IMR-90 (cell line): ENCODE measurements around the gene DNASE1L1. TPM values are rescaled to one million over a fixed set of nuclear protein-coding genes. Genes with fewer than 3 reads are reported as not detected.

Experiments used
- ATAC-seq: fragments of 200-7000 bp; cut with Tn5 transposase; 2 replicates; pipeline ENCODE4 v1.9.1; 2020; ENCODE audit warnings: low read depth, mild to moderate bottlenecking, moderate library complexity
- BruUV-seq: library from RNA; stranded (reverse); fragments of 400-500 nt; replicated peaks from 2 replicates; lab custom pipeline; 2021; lab: Mats Ljungman, UMichigan
- CTCF ChIA-PET: fragments of 300-600 bp; formaldehyde crosslinking; extraction: SDS; loops from one replicate; lab custom pipeline; 2021; ENCODE audit warnings: antibody characterized with exemption; lab: Yijun Ruan, JAX
- POLR2A ChIA-PET: fragments of 300-600 bp; sonication (Branson Sonifier 250); formaldehyde crosslinking; loops from one replicate; lab custom pipeline; 2022; ENCODE audit warnings: antibody characterized with exemption; ENCODE audit not compliant: unreplicated experiment; lab: Charles Lee
- DNase-seq: peaks from one replicate; pipeline ENCODE4 v3.0.0; 2013
- H2AFZ ChIP-seq: replicated peaks from 2 replicates; pipeline ENCODE3; 2013; ENCODE audit warnings: low read length, mild to moderate bottlenecking; ENCODE audit not compliant: poor library complexity
- H2AK5ac ChIP-seq: 2 replicates; pipeline ENCODE4 v1.6.1; 2013; ENCODE audit warnings: low read depth, low read length, inconsistent platforms
- H2AK9ac ChIP-seq: replicated peaks from 2 replicates; pipeline ENCODE3; 2013; ENCODE audit warnings: mild to moderate bottlenecking, low read depth, low read length, moderate library complexity; ENCODE audit not compliant: poor library complexity
- H2BK120ac ChIP-seq: 2 replicates; pipeline ENCODE4 v1.6.1; 2013; ENCODE audit warnings: low read depth, low read length, inconsistent platforms
- H2BK15ac ChIP-seq: 3 replicates; pipeline ENCODE4 v1.6.1; 2013; ENCODE audit warnings: low read depth, low read length, inconsistent platforms
- H2BK20ac ChIP-seq: 2 replicates; pipeline ENCODE4 v1.6.1; 2013; ENCODE audit warnings: low read depth, mild to moderate bottlenecking, inconsistent platforms, low read length, moderate library complexity
- H2BK5ac ChIP-seq: 2 replicates; pipeline ENCODE4 v1.6.1; 2013; ENCODE audit warnings: mild to moderate bottlenecking, low read depth, low read length, inconsistent platforms; ENCODE audit not compliant: poor library complexity, severe bottlenecking
- H3K14ac ChIP-seq: replicated peaks from 2 replicates; pipeline ENCODE4 v1.6.1; 2013; ENCODE audit warnings: low read depth, low read length, inconsistent platforms
- H3K18ac ChIP-seq: 2 replicates; pipeline ENCODE4 v1.6.1; 2013; ENCODE audit warnings: low read depth, low read length, control low read depth
- H3K23ac ChIP-seq: 2 replicates; pipeline ENCODE4 v1.6.1; 2013; ENCODE audit warnings: low read depth, low read length, inconsistent platforms
- H3K27ac ChIP-seq: 2 replicates; pipeline ENCODE4 v1.5.1; 2013; ENCODE audit warnings: mild to moderate bottlenecking, control low read depth, low read length; ENCODE audit not compliant: insufficient read depth
- H3K27me3 ChIP-seq: 2 replicates; pipeline ENCODE4 v1.6.1; 2013; ENCODE audit warnings: low read length; ENCODE audit not compliant: control insufficient read depth, insufficient read depth
- H3K36me3 ChIP-seq: 2 replicates; pipeline ENCODE4 v1.6.1; 2013; ENCODE audit warnings: low read length, mixed read lengths; ENCODE audit not compliant: control insufficient read depth, insufficient read depth
- H3K4ac ChIP-seq: 2 replicates; pipeline ENCODE4 v1.6.1; 2013; ENCODE audit warnings: low read depth, low read length, inconsistent platforms
- H3K4me1 ChIP-seq: 2 replicates; pipeline ENCODE4 v1.6.1; 2013; ENCODE audit warnings: low read length, mixed read lengths; ENCODE audit not compliant: control insufficient read depth, insufficient read depth
- H3K4me2 ChIP-seq: 2 replicates; pipeline ENCODE4 v1.6.1; 2013; ENCODE audit warnings: low read depth, mild to moderate bottlenecking, control low read depth, low read length, moderate library complexity
- H3K4me3 ChIP-seq: 2 replicates; pipeline ENCODE4 v1.5.1; 2013; ENCODE audit warnings: low read depth, mild to moderate bottlenecking, control low read depth, low read length, moderate library complexity; ENCODE audit not compliant: insufficient read depth
- H3K56ac ChIP-seq: 2 replicates; pipeline ENCODE4 v1.6.1; 2013; ENCODE audit warnings: low read length, inconsistent platforms; ENCODE audit not compliant: insufficient read depth; ENCODE audit errors: extremely low read depth
- H3K79me1 ChIP-seq, 2 experiments: 2 replicates each; pipeline ENCODE4 v1.6.1; 2013; ENCODE audit warnings: low read length in 2 of 2, inconsistent platforms in 1 of 2, low read depth in 1 of 2
- H3K9ac ChIP-seq: 2 replicates; pipeline ENCODE4 v1.6.1; 2013; ENCODE audit warnings: low read depth, low read length, control low read depth
- H3K9me1 ChIP-seq: 2 replicates; pipeline ENCODE4 v1.6.1; 2013; ENCODE audit warnings: low read length, inconsistent platforms; ENCODE audit not compliant: insufficient read depth
- H3K9me3 ChIP-seq: 2 replicates; pipeline ENCODE4 v1.6.1; 2013; ENCODE audit warnings: low read length; ENCODE audit not compliant: control insufficient read depth, insufficient read depth
- H4K20me1 ChIP-seq: 2 replicates; pipeline ENCODE4 v1.6.1; 2013; ENCODE audit warnings: low read length, inconsistent platforms; ENCODE audit not compliant: insufficient read depth
- H4K5ac ChIP-seq: 2 replicates; pipeline ENCODE4 v1.6.1; 2013; ENCODE audit warnings: mild to moderate bottlenecking, low read depth, low read length, control low read depth
- H4K8ac ChIP-seq, 2 experiments: 2 replicates each; pipeline ENCODE4 v1.6.1; 2013; ENCODE audit warnings: low read depth in 2 of 2, low read length in 2 of 2, control low read depth in 1 of 2, inconsistent platforms in 1 of 2
- H4K91ac ChIP-seq: 2 replicates; pipeline ENCODE4 v1.6.1; 2013; ENCODE audit warnings: low read depth, low read length, inconsistent platforms; ENCODE audit not compliant: insufficient read depth
- BHLHE40 ChIP-seq: fragments of 150-350 bp; IDR thresholded peaks from 2 replicates; pipeline ENCODE4 v1.6.1; 2016; ENCODE audit warnings: mild to moderate bottlenecking, low read depth, low read length
- CEBPB ChIP-seq: IDR thresholded peaks from 2 replicates; pipeline ENCODE4 v1.6.1; 2012; ENCODE audit warnings: low read depth, low read length, improper control_type of control experiment
- CHD1 ChIP-seq: IDR thresholded peaks from 2 replicates; pipeline ENCODE4 v1.6.1; 2012; ENCODE audit warnings: low read depth, low read length, improper control_type of control experiment
- ELK1 ChIP-seq: fragments of 150-350 bp; IDR thresholded peaks from 2 replicates; pipeline ENCODE4 v1.6.1; 2016; ENCODE audit warnings: low read depth, mild to moderate bottlenecking, low read length, moderate library complexity, borderline replicate concordance
- FOS ChIP-seq: fragments of 150-350 bp; IDR thresholded peaks from 2 replicates; pipeline ENCODE4 v1.6.1; 2016; ENCODE audit warnings: low read depth, low read length
- MAFK ChIP-seq: IDR thresholded peaks from 2 replicates; pipeline ENCODE4 v1.6.1; 2012; ENCODE audit warnings: low read depth, low read length, improper control_type of control experiment
- MAZ ChIP-seq: IDR thresholded peaks from 2 replicates; pipeline ENCODE4 v1.6.1; 2012; ENCODE audit warnings: low read depth, mild to moderate bottlenecking, low read length, improper control_type of control experiment, moderate library complexity, borderline replicate concordance
- MXI1 ChIP-seq: IDR thresholded peaks from 2 replicates; pipeline ENCODE4 v1.6.1; 2012; ENCODE audit warnings: low read depth, mild to moderate bottlenecking, low read length, moderate library complexity, borderline replicate concordance
- NFE2L2 ChIP-seq: fragments of 150-350 bp; IDR thresholded peaks from 2 replicates; pipeline ENCODE4 v1.6.1; 2016; ENCODE audit warnings: low read depth, mild to moderate bottlenecking, low read length
- POLR2A ChIP-seq: IDR thresholded peaks from 2 replicates; pipeline ENCODE4 v1.6.1; 2012; ENCODE audit warnings: mild to moderate bottlenecking, low read depth, low read length
- RAD21 ChIP-seq: IDR thresholded peaks from 2 replicates; pipeline ENCODE4 v1.6.1; 2012; ENCODE audit warnings: low read length, improper control_type of control experiment
- RFX5 ChIP-seq: IDR thresholded peaks from 2 replicates; pipeline ENCODE4 v1.8.0; 2012; ENCODE audit warnings: low read depth, mild to moderate bottlenecking, low read length, moderate library complexity
- SMC3 ChIP-seq: fragments of 150-350 bp; IDR thresholded peaks from 2 replicates; pipeline ENCODE4 v1.6.1; 2016; ENCODE audit warnings: low read depth, mild to moderate bottlenecking, antibody characterized with exemption, low read length, moderate library complexity
- USF2 ChIP-seq: fragments of 150-350 bp; IDR thresholded peaks from 2 replicates; pipeline ENCODE4 v1.6.1; 2017; ENCODE audit warnings: mild to moderate bottlenecking, antibody characterized with exemption, low read length, low read depth
- WGBS, 2 experiments: methylation state at CpG; one replicate each; pipeline versions ENCODE4 v1.1.5 to v1.1.7; 2013; ENCODE audit warnings: missing lambda C conversion rate in 2 of 2; ENCODE audit not compliant: insufficient read length in 1 of 2; ENCODE audit errors: extremely low coverage in 2 of 2; 5-methylcytosine and 5-hydroxymethylcytosine counted together
- dilution Hi-C: fragments of 300-500 bp; cut with HindIII; formaldehyde crosslinking; loops from one replicate; pipeline ENCODE4 v1.14.3; 2018; ENCODE audit warnings: low sequenced_read_pairs; ENCODE audit not compliant: unreplicated experiment
- in situ Hi-C: fragments of 300-500 bp; cut with MboI; formaldehyde crosslinking; loops from 3 replicates; pipeline ENCODE4 v1.14.3; 2019; ENCODE audit warnings: low sequenced_read_pairs, inconsistent platforms, mixed read lengths
- intact Hi-C: fragments of 100-400 bp; cut with micrococcal nuclease; formaldehyde crosslinking; loops from 2 replicates; pipeline ENCODE4 v1.10.0; 2022
- polyA plus RNA-seq, 3 experiments: library from polyadenylated mRNA; depleted of rRNA; stranded (reverse); fragments of >200 nt; gene quantifications; 2 replicates each; pipeline ENCODE4 v1.2.3, GENCODE V29; 2012; ENCODE audit warnings: low replicate concordance in 1 of 3
- total RNA-seq: library from RNA; depleted of rRNA; stranded (reverse); fragments of >200 nt; gene quantifications from 2 replicates; pipeline ENCODE4 v1.2.3, GENCODE V29; 2012

DNASE1L1 gene
- total and polyA plus RNA-seq, 2 of the 4 experiments (the other 2 are of a cell fraction), result 51.4 to 55.5 TPM

GRCh38 chrX:154396973-154397887 is 11.8 kb downstream of the DNASE1L1 start:
- Histone ChIP-seq H3K9me3 (no peaks in the 10 kb centered on the region), H3K27ac (peak overlapping the region; percentile 90), H2AK5ac (peak overlapping the region; percentile 84), H4K20me1 (peaks cover 41% of the 10 kb centered on the region), H3K4me3 (peak overlapping the region; percentile 39), H3K27me3 (no peaks in the 10 kb centered on the region), H3K4ac (peak overlapping the region; percentile 91), H3K23ac (peak overlapping the region; percentile 93), H3K9me1 (no peaks in the 10 kb centered on the region), H2BK15ac (peak overlapping the region; percentile 6; the same call in 1 of the 3 replicates), H2AFZ (peak overlapping the region; percentile 90), H3K4me1 (0 out of 2 replicates have a peak, but pooled peaks cover 2% of the 10 kb centered on the region), H2BK5ac (peak overlapping the region; percentile 88), H2BK120ac (peak overlapping the region; percentile 76; the same call in 1 of the 2 replicates), H4K8ac (peak overlapping the region; percentile 79 to 98; a peak in 3 of 4 replicates), H4K91ac (peak overlapping the region; percentile 95), H3K56ac (peak overlapping the region; percentile 76), H2BK20ac (no peak overlapping the region), H4K5ac (peak overlapping the region; percentile 86), H2AK9ac (peak overlapping the region; percentile 99), H3K18ac (peak overlapping the region; percentile 63; the same call in 1 of the 2 replicates), H3K14ac (peak overlapping the region; percentile 94), H3K36me3 (peaks cover 21% of the 10 kb centered on the region), H3K4me2 (peak overlapping the region; percentile 93), H3K9ac (peak overlapping the region; percentile 78), H3K79me1 (peaks cover 4 to 24% of the 10 kb centered on the region in 2 experiments; a peak in 3 of 4 replicates)
- dilution Hi-C loops, result no loop called here
- DNase-seq (peak; percentile 46), ATAC-seq (peak; percentile 71)
- intact Hi-C loops, result no loop called here
- ChIA-PET CTCF (interaction anchor here (1.1 kb wide), 1 partner anchor 13 kb away, joined by 3 read pairs; no protein-coding TSS in a partner anchor), POLR2A (interaction anchor here (0.6 to 1.0 kb wide), 5 partner anchors 10 to 81 kb away, joined by 3 to 8 read pairs (median 4); partner anchors contain the start of gene FLNA)
- in situ Hi-C loops, result no loop called here
- BruUV-seq, result no TSS peak
- WGBS, 2 experiments, result 37% methylated on average over 15 of the region's 53 CpGs; no CpG with 5 or more reads in 1 of the 2 experiments
- TF ChIP-seq RAD21 (no peak), BHLHE40 (no peak), SMC3 (no peak), POLR2A (no peak), FOS (no peak), MXI1 (no peak), CHD1 (no peak), USF2 (no peak), CEBPB (no peak), ELK1 (no peak), MAZ (no peak), MAFK (no peak), RFX5 (no peak), NFE2L2 (no peak)
